Measurements from ENCODE around the gene UBAC1.
"Not testable (repeated sequence)": the region's sequence is repeated elsewhere in the genome, so short reads cannot be mapped to it uniquely, and the experiment has no call there.

UBAC1 gene

DNA sequence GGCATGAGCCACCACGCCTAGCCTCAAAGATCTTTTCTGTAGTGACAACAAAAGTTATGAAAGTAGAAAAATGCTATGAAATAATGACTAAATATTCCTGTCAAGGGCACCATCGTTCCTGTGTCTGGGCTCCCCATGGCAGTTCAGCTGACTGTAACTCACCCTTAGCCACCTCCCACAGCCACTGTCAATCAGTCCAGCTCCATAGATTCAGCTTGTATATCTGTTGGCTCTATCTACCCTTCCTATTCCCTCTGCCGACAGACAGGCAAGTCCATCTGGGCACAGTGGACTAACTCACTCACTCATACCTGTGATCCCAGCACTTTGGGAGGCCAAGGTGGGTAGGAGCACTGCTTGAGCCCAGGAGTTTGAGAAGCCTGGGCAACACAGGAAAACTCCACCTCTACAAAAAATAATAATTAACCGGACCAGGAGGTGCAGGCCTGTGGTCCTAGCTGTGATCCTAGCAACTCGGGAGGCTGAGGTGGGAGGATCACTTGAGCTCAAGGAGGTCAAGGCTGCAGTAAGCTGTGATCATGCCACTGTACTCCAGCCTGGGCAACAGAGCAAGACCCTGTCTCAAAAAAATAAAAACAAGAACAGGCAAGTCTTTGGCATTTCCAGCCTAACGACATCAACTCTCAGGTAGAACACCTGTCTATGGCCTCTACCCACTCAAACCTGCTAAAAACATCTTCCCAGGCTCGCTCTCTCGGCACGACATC is 60.0 kb downstream of the UBAC1 start:
- no peak for DNase-seq (ENCODE audit: low spot score)

DNA sequence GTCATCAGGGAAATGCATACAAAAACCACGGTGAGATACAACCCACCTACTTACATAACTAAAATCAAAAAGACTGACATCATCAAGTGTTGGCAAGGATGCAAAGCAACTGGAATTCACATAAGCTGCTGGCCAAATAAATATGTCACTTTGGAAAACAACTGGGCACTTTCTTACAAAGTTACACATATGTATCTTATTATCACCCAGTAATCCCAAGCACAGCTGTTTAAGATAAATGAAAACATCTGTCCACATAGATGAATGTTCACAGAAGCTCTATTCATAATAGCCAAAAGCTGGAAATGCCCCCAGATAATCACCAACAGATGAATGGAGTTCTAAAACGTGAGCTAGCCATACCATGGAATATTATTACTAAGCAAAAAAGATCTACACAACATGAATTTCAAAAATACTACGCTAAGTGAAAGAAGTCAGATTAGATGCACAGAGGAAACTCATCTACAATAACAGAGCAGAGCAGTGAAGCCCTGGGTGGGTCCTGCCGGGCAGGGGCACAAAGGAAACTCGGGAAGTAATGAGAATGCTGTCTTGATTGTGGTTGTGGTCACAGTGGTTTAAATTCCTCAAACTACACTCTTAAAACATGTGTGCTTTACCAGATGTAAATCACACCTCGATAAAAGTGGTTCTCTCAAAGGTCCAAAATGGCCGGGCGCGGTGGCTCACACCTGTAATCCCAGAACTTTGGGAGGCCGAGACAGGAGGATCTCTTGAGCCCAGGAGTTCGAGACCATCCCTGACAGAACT is 62.4 kb downstream of the UBAC1 start:
- no peak for DNase-seq (ENCODE audit: low spot score)

DNA sequence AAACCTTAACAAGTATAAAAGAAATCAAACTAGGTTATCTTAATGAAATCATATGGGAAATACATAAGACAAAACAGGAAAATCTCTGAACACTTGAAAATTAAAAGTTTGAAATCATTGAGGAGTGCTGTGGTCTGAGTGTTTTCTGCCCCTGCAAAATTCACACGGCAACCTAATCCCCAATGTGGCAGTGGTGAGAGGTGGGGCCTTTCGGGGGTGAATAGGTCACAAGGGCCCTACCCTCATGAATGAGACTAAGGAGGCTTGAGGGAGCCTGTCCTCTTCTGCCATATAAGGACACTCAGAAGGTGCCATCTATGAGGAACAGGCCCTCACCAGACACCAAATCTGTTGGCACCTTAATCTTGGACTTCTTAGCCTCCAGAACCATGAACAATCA is 64.5 kb downstream of the UBAC1 start:
- no peak for DNase-seq (ENCODE audit: low spot score)

DNA sequence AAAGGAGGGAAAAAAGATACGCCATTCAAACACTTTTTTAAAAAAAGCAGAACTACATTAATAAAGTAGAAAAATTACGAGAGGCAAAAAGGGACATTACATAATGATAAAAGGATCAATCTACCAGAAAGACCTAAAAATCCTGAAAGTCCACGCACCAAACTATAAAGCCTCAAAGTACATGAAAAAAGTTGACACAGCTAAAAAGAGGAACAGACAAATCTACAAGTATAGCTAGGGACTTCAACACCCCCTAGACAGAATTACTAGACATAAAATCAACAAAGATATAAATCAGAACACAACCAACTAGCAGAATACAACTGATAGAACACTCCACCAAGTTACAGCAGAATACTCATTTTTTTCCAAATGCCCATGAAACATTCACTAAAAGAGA is 65.0 kb downstream of the UBAC1 start:
- no peak for DNase-seq (ENCODE audit: low spot score)

DNA sequence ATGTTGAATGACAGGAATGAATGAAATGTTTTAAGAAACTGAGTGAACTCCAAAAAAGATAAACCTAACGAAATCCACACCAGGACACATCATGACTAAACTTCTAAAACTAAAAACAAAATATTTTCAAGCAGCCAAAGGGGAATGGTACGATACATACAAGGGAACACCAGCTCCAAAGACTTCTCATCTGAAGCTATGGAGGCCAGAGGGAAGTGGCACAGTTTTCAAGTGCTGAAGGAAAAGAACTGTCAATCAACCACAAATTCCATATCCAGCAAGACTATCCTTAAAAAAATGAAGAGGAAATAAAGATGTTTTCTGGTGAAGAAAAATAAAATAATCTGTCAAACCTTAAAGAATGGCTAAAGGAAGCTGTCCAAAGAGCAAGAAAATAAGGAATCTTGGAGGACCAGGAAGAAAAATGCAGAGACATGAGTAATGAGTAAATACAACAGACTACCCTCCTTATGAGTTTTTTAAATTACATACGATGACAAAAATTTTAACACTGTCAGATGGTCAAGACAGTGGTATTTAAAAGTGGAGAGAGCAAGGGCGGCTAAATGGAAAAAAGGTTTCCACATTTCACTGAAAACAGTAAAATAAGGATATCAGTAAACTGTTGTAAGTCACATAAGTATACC is 65.8 kb downstream of the UBAC1 start:
- no peak for DNase-seq (ENCODE audit: low spot score)

DNA sequence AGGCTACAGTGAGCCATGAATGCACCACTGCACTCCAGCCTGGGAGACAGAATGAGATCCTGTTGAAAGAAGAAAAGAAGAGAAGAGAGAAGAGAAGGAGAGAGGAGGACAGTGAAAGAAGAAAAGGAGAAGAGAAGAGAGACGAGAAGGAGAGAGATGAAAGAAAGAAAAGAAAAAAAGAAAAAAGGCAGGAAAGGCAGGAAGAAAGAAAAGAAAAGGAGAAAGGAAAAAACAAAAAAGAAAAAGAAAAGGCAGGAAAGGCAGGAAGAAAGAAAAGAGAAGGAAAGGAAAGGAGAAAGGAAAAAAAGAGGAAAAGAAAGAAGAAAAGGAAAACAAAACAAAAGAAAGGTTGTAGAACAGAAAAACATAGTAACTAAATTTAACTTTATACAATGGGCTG is 68.1 kb downstream of the UBAC1 start:
- no peak for DNase-seq (ENCODE audit: low spot score)

DNA sequence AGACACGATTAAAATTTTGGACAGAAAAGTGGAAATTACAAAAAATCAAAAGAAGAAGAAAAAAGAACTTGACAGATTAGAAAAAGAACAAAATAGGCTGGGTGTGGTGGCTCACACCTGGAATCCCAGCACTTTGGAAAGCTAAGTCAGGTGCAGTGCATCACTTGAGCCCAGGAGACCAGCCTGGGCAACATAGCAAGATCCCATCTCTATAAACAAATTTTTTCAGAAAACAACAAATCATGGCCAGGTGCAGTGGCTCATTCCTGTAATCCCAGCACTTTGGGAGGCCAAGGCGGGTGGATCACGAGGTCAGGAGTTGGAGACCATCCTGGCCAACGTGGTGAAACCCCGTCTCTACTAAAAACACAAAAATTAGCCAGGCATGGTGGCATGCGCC is 68.8 kb downstream of the UBAC1 start:
- DNase-seq (ENCODE audit: low spot score): not testable (repeated sequence)

DNA sequence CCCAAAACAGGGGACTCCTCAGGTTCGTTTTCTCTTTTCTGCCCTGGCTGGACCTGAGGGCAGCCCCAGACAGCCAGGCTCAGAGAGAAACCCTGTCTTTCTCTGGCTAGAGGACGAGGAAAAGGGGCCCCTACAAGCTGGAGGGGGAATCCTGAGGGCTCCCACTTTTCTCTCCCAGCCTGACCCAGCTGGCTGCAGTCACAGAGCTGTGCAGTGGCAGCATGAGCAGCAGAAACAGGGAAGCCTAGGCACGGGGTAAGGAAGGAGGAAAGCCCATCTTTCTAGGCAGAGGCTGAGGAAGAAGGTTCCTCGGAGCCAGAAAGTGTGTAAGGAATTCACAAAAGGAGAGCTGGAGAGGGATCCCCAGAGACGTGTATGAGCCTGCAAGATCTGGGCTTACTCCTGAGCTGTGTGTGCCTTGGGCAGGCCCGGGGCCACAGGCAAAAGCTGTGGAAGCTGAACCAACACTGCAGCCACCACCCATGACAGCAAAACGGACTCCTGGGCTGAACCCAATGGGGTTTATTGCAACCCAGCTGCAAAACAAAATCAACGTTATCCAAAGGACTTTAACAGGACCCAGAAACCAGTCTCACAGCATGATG is 70.0 kb downstream of the UBAC1 start:
- DNase-seq (ENCODE audit: low spot score): no peak

DNA sequence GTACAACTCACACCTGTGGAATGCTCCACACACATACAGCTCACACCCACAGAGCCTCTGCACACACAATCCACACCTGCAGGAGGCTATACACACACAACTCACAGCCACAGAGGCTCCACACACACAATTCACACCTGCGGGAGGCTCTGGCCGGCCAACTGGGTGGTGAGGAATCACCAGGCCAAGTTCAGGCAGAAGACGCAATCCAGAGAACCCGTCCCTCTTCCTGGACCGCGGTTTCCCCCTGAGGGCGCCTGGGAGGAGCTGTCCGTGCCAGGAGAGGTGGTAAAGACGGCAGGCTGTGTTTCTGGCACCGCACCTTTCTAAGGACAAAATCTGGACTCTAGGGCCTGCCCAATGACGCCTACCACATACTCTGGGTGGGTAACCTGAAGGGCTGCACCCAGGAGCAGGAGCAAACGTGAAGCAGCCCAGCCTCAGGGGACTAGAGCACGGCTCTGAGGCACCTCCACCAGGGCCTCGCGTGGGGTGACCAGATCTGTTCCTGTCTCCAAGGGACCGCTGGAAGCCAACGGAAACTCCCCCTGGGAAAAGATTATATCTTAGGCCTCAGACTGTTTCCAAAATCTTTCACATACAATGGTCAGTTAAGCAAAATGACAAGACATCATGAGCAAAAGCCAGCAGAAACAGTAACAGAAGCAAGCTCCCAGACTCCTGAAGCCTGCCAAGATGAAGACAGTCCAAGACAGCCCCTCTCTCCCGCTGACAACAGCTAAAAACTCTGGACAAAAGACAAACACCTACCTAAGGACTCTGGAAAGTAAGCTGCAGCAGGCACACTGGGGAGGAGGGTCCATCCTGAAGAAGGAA is 70.8 kb downstream of the UBAC1 start:
- no peak for DNase-seq (ENCODE audit: low spot score)

DNA sequence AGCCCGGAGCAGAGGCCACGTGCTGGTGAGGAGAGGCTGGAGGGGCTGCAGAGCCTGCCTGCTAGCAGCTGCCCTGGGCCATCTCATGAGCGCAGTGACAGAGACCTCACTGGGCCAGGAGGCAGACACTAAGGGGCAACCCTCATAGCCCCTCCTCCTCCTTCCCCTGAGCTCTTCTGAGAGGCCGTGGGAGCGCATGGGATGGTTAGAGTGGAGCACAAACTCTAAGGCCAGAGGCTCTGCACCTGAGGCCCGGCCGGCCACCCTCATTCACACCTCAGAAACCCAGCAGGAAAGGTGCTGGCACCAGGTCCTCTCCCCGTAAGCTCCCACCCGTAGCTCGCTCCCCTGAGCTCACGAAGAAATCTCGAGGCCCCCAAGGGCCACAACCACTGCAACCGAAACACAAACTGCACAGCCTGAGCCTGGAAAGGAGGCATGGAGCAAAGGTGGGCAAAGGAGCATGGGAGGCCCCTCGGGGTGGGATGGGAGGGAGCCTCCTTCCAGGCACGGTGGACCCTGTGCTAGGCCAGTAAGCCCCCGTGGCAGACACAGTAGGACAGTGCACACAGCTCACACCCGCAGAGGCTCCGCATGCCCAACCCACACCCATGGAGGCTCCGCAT is 71.5 kb downstream of the UBAC1 start:
- DNase-seq (ENCODE audit: low spot score): no peak

DNA sequence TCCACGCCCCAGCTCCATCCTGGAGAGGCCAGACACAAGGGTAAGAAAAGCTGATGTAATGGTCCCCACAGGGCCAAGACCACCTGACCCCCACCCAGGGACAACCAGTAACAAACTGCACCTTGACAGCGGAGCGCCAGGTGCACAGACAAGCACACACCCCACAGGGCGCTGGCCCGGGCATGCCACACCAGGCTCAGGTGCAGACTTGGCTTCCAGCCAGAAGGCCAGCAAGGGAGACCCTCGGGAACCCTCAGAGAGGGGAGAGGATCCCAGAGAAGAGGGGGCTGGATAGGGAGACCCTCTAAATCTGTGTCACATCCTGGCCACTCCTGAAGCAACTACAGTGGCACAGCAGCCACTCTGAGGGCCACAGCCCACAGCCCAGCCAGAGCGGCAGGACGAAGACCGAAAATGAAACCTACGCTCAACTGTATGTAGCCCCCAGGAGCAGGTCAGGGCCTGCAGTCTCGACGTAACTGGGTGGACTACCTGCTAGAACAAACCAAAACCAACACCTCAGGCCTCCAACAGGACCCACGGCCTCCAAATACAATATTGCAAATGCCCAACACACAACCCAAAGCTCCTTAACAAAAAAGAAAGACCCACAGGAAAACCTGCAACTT is 72.3 kb downstream of the UBAC1 start:
- no peak for DNase-seq (ENCODE audit: low spot score)

DNA sequence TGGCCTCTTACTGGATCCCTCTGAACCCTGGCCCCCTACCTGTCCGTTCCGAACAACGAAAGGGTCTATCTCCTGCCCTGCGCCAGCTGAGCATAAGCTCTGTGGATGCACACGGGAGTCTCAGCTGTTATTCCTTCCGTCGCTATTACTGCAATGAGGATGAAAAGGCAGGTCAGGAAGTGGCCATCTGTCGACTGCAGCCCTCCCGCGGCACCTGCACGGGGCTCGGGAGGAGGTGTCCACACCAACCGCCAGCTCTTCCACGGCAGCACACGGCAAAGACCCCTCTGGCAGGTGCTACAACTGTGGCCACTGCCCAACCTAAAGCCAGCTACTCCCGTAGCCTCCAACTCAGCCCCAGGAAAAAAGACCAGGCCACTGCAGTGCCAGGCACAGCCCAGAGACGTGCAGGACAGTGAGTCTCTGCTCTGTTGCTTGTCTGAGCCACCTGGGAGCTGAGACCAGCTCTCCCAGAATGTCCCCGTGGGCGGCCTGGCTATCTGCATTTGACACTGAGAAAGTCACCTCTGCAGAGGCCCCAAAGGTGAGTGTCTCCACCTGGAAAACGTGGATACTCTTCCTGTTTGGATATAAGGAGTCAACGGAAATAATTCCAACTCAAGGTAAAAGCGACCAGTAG is 72.9 kb downstream of the UBAC1 start:
- DNase-seq (ENCODE audit: low spot score): no peak

DNA sequence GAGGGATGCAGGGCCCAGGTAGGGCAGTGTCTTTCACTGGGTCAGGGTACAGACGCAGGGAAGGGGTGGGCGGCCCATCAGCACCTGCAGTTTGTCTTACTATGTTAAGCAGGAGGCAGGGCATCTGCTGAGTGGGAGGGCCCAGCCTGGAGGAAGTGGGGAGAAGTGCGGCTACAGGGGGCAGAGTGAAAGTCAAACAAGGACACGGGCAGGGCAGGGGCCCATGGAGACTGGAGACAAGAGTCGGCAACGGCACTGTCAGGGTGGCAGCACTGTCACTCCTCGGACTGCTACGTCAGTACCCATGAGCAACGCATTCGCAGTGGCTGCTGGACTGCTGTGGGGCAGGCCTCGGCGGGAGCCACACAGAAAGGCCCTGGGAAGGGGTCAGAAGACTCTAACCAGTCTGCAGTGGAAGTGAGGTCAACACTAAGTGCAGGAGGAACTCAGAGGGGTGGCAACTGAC is 73.6 kb downstream of the UBAC1 start:
- DNase-seq (ENCODE audit: low spot score): no peak

DNA sequence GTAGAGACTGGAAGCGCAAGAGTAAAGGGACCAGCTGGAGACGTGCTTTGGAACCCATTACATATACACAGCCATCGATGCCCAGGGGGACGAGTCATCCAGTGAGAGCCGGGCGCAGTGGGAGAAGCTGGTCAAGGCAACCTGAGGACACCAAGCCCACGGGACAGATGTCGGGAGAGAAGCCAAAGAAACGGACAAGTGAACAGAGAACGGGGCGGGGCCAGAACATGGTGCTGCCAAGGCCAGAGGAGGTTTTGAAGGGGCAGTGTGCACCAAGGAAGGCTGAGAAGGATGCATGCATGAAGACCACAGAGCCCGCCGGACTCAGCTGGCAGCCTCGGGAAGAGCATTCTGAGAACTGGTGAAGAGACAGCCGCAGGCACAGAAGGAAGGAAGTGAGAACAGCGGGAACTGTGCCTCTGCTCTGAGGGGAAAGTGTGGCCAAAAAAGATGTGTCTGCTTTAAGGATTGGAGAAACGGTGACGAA is 74.1 kb downstream of the UBAC1 start:
- no peak for DNase-seq (ENCODE audit: low spot score)

DNA sequence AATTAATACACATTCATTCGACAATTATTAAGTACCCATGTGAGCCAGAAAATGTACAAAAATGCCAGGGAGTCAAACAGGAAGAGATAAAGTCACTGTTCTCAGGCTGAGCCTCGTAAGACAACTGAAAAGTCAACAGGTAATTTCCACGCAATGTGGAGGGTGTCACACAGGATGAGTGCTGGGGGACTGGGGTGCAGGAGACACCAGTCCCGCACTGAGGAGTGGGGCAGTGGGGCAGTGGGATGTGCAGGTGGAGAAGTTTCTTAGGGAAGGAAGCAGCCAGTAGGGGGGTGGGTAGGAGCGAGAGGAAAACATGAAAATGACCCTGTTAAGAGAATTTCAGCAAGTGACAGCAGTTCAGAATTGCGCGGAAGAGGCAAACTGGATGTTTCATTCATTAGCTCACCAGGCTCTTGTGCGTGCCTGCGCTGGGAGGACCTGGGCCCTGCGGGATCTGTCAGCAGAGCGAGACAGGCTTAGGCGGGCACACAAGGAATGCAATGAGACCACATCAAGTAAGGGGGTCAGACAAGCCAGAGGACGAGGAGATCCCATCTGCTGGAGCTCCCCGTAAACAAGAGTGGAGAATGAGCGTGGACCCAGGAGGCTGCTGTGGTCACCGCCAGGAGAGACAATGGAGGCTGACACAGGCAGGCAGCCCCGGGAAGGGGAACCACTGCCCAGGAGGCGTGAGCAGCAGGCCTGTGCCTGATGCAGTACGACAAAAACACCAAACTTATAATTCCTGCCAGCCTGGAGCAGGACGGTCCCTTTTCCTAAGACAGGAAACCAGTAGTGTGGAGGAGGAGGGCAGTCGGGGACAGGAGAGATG is 74.8 kb downstream of the UBAC1 start:
- DNase-seq (ENCODE audit: low spot score): no peak

DNA sequence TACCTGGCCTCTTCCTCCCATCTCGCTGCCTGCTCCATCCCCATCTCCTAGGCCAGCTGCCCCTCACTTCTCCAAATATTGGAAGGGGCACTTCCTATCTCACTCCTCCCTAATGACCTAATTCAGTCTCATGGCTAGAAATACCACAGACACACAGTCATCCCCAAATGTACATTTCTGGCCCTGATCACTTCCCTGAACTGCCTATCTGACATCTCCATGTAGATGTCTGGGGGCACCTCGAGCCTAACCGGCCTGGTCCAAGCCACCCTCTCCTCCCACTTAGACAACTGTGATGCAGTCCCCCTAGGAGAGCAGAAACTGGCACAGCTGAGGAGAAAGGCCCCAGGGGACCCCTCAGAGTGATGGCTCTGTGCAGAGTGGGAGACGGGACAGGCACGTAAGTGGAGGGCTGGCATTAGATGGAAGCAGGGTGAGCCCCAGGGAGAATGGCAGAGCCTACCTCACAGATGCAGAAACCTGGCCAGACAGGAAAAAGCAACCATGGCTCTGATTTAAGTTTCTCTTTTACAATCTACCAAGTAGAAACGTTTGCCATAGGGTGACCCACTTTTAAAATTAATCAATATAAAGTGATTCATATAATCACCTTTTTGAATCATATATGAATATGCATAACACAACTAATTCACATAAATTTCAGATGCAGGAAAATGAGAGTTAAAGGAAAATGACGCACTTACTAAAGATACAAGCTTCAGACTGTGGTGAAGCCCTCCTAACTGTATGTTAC is 75.9 kb downstream of the UBAC1 start:
- DNase-seq (ENCODE audit: low spot score): no peak

DNA sequence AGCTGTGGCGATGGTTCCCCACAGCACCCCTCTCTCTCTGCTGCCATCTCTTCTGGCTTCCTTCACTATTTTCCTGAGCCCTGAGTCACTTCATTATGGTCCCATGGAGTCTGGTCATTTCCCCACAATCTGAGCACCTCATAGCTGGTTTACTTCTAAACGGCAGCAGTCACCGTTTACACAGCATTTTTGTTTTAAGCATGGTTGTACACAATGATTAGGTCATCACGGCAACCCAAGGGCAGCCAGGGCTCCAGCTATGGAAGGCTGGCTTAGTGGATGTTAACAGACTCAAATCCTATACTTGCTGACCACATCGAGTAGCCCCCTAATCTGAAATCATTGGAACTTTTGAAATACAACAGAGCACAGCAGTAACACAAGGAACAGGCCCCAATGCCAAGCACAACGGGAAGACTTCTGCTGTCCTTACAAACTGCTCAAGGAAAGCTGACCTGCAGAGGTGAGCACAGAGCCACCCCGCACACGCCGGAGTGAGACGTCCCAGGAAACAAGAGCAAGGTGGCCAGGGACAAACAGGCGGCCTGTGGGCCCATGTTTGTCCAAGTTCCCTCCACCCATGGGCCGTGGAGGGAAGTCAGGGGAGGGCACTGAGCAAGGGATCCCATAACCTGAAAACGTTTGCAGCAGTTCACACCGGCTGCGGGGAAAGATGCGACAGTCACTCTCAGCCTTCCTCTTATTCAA is 76.7 kb downstream of the UBAC1 start:
- DNase-seq (ENCODE audit: low spot score): no peak
